Caco-2 (cell line): ENCODE results near the gene TMEM218. TPM values are rescaled to one million over a fixed set of nuclear protein-coding genes. Genes with fewer than 3 reads are reported as not detected.

ENCODE experiments used
- BruUV-seq: library from RNA; stranded (reverse); fragments of 400-500 nt; replicated peaks from 2 replicates; lab custom pipeline; 2021; lab: Mats Ljungman, UMichigan
- CTCF ChIA-PET: fragments of 300-600 bp; sonication (Branson Sonifier 250); formaldehyde crosslinking; loops from one replicate; lab custom pipeline; 2022; ENCODE audit warnings: antibody characterized with exemption; lab: Charles Lee
- POLR2A ChIA-PET: fragments of 300-600 bp; sonication (Branson Sonifier 250); formaldehyde crosslinking; loops from one replicate; lab custom pipeline; 2022; ENCODE audit warnings: antibody characterized with exemption; lab: Charles Lee
- DNase-seq, 2 experiments: peaks; one replicate each; pipeline versions ENCODE4 v3.0.0 to v3.0.0-alpha.2; 2020 to 2022
- H3K27me3 ChIP-seq: replicated peaks from 2 replicates; pipeline ENCODE4 v1.6.0; 2011; ENCODE audit warnings: low read length; ENCODE audit not compliant: control insufficient read depth, insufficient read depth
- H3K36me3 ChIP-seq: 2 replicates; pipeline ENCODE4 v1.5.1; 2011; ENCODE audit warnings: low read length; ENCODE audit not compliant: control insufficient read depth, insufficient read depth
- H3K4me1 ChIP-seq: fragments of 250-450 bp; sonication (Bioruptor Pico); 2 replicates; pipeline ENCODE4 v1.5.1; 2020; ENCODE audit warnings: mild to moderate bottlenecking
- H3K4me3 ChIP-seq: 2 replicates; pipeline ENCODE4 v1.5.1; 2011; ENCODE audit warnings: low read depth, mild to moderate bottlenecking, control low read depth, low read length
- H3K9me3 ChIP-seq: fragments of 250-450 bp; sonication (Bioruptor Pico); 2 replicates; pipeline ENCODE4 v1.5.1; 2020; ENCODE audit warnings: mild to moderate bottlenecking, moderate library complexity
- H3K27ac Mint-ChIP-seq: one replicate; pipeline ENCODE4 v1.8.0; 2022; ENCODE audit warnings: mixed read lengths; ENCODE audit not compliant: unreplicated experiment
- H3K27me3 Mint-ChIP-seq: one replicate; pipeline ENCODE4 v1.8.0; 2022; ENCODE audit warnings: mixed read lengths; ENCODE audit not compliant: insufficient read depth, unreplicated experiment
- H3K36me3 Mint-ChIP-seq: one replicate; pipeline ENCODE4 v1.8.0; 2022; ENCODE audit warnings: mild to moderate bottlenecking, mixed read lengths; ENCODE audit not compliant: insufficient read depth, unreplicated experiment
- H3K4me1 Mint-ChIP-seq: one replicate; pipeline ENCODE4 v1.8.0; 2022; ENCODE audit warnings: low read depth, mixed read lengths; ENCODE audit not compliant: unreplicated experiment
- H3K4me3 Mint-ChIP-seq: one replicate; pipeline ENCODE4 v1.8.0; 2022; ENCODE audit warnings: mild to moderate bottlenecking, moderate library complexity, mixed read lengths; ENCODE audit not compliant: unreplicated experiment
- H3K9me3 Mint-ChIP-seq: one replicate; pipeline ENCODE4 v1.8.0; 2022; ENCODE audit warnings: mixed read lengths; ENCODE audit not compliant: unreplicated experiment
- CTCF ChIP-seq, 2 experiments: fragments of 200-600 bp in 1 of 2; IDR thresholded peaks; 1 replicate in 1 of 2; 2 replicates in 1 of 2; pipeline versions ENCODE4 v1.5.1 to v1.8.0; 2011 to 2022; ENCODE audit warnings: antibody characterized with exemption in 1 of 2, control low read depth in 1 of 2, inconsistent platforms in 1 of 2, low read depth in 1 of 2, low read length in 1 of 2, mild to moderate bottlenecking in 1 of 2, moderate library complexity in 1 of 2; ENCODE audit not compliant: insufficient read depth in 1 of 2, severe bottlenecking in 1 of 2, unreplicated experiment in 1 of 2
- intact Hi-C: fragments of 100-400 bp; cut with micrococcal nuclease; formaldehyde crosslinking; loops from one replicate; pipeline ENCODE4 v1.10.0; 2022; ENCODE audit not compliant: unreplicated experiment
- total RNA-seq: library from RNA; stranded (reverse); gene quantifications from 2 replicates; pipeline ENCODE4 v1.2.3, GENCODE V29; 2022

The TMEM218 gene
- total RNA-seq, 1 experiment from 2014 or later = 20.3 TPM

- Histone ChIP-seq H3K36me3 (no peaks in the 10 kb centered on the region), H3K27me3 (no peaks in the 10 kb centered on the region), H3K4me3 (no peak overlapping the region), H3K9me3 (no peaks in the 10 kb centered on the region), H3K4me1 (peaks cover 53% of the 10 kb centered on the region)
- intact Hi-C loops = loop anchor here (1.0 kb wide), 1 partner anchor 7 kb away; the partner anchor contains the start of gene SLC37A2
- H3K4me1 Mint-ChIP-seq = peaks cover 42% of the 10 kb centered on the region
- DNase-seq = peak; percentile 59 to 65
- ChIA-PET CTCF (interaction anchor here (1.2 kb wide), 1 partner anchor 72 kb away, joined by 4 read pairs; no protein-coding TSS in a partner anchor), POLR2A (no interaction called here)
- no TSS peak for BruUV-seq
- H3K27me3 Mint-ChIP-seq = peaks cover 3% of the 10 kb centered on the region
- H3K4me3 Mint-ChIP-seq = no peak overlapping the region
- no peaks in the 10 kb centered on the region for H3K9me3 Mint-ChIP-seq
- H3K27ac Mint-ChIP-seq = peak overlapping the region; percentile 61
- TF ChIP-seq CTCF (IDR thresholded peaks at IDR 0.05; ENCODE audit: insufficient read depth in 1 of 2, low read depth in 1 of 2, low read length in 1 of 2, severe bottlenecking in 1 of 2, unreplicated experiment in 1 of 2) = no peak
- H3K36me3 Mint-ChIP-seq = peaks cover 6% of the 10 kb centered on the region
Observed at GRCh38 chr11:125070699-125071254, 40.6 kb downstream of the TMEM218 start.

DNA sequence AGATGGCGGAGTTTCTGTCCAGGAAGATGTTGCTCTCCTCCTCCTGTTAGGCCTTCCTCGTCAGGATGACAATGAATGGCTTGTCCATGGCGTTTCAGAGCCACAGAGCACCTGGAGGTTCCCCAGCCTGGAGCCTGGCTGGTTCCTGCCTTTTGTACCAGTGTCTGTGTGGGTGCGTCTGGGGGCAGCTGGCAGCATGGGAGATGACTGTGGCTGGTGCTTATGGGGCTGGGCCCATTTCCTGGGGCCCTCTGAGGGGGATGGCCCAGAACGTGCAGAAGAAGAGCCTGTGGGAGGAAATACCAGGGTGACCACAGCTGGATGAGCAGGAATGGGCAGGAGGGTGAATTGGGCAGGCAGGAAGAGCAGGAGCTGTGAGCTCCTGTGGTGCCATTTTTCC lies 41.6 kb downstream of the TMEM218 start:
- H3K27me3 Mint-ChIP-seq = peaks cover 3% of the 10 kb centered on the region
- CTCF ChIA-PET = interaction anchor here (1.2 kb wide), 1 partner anchor 72 kb away, joined by 4 read pairs; no protein-coding TSS in a partner anchor
- Histone ChIP-seq H3K9me3 (no peaks in the 10 kb centered on the region), H3K36me3 (no peaks in the 10 kb centered on the region), H3K4me1 (peaks cover 43% of the 10 kb centered on the region), H3K27me3 (no peaks in the 10 kb centered on the region), H3K4me3 (no peak overlapping the region)
- BruUV-seq = no TSS peak
- intact Hi-C loops = no loop called here
- H3K9me3 Mint-ChIP-seq = no peaks in the 10 kb centered on the region
- no peak overlapping the region for H3K27ac Mint-ChIP-seq
- no peak for TF ChIP-seq CTCF (IDR thresholded peaks at IDR 0.05; ENCODE audit: insufficient read depth in 1 of 2, low read depth in 1 of 2, low read length in 1 of 2, severe bottlenecking in 1 of 2, unreplicated experiment in 1 of 2)
- peaks cover 6% of the 10 kb centered on the region for H3K36me3 Mint-ChIP-seq
- no peak for DNase-seq
- peaks cover 42% of the 10 kb centered on the region for H3K4me1 Mint-ChIP-seq
- POLR2A ChIA-PET = no interaction called here
- no peak overlapping the region for H3K4me3 Mint-ChIP-seq

GRCh38 chr11:125069008-125069407 lies 42.4 kb downstream of the TMEM218 start:
- H3K4me3 Mint-ChIP-seq = no peak overlapping the region
- H3K36me3 Mint-ChIP-seq = peaks cover 6% of the 10 kb centered on the region
- H3K9me3 ChIP-seq = no peaks in the 10 kb centered on the region
- peaks cover 38% of the 10 kb centered on the region for H3K4me1 ChIP-seq
- H3K27me3 ChIP-seq = no peaks in the 10 kb centered on the region
- no peak for TF ChIP-seq CTCF (IDR thresholded peaks at IDR 0.05; ENCODE audit: insufficient read depth in 1 of 2, low read depth in 1 of 2, low read length in 1 of 2, severe bottlenecking in 1 of 2, unreplicated experiment in 1 of 2)
- intact Hi-C loops = no loop called here
- no peak overlapping the region for H3K27ac Mint-ChIP-seq
- ChIA-PET POLR2A (no interaction called here), CTCF (no interaction called here)
- H3K4me1 Mint-ChIP-seq = peaks cover 38% of the 10 kb centered on the region
- H3K9me3 Mint-ChIP-seq = no peaks in the 10 kb centered on the region
- no peak for DNase-seq
- no peaks in the 10 kb centered on the region for H3K36me3 ChIP-seq
- H3K4me3 ChIP-seq = no peak overlapping the region
- peaks cover 3% of the 10 kb centered on the region for H3K27me3 Mint-ChIP-seq
- no TSS peak for BruUV-seq
